SK-N-SH treated with all-trans-retinoic acid at 6 μM for 48 hours (cell line): ENCODE data around the gene RANBP1.

Experiments used
- BACH2 ChIP-seq: fragments of 250-450 bp; sonication (Bioruptor Pico); IDR thresholded peaks from 2 replicates; pipeline ENCODE4 v1.9.0; 2021; ENCODE audit warnings: mild to moderate bottlenecking, borderline replicate concordance
- ZFP3 ChIP-seq: fragments of 250-450 bp; sonication (Bioruptor Pico); IDR thresholded peaks from 2 replicates; pipeline ENCODE4 v1.5.0; 2020; ENCODE audit warnings: mild to moderate bottlenecking, moderate library complexity
- TF ChIP-seq, protein P1 (sequence below): fragments of 250-450 bp; sonication (Bioruptor Pico); IDR thresholded peaks from 2 replicates; pipeline ENCODE4 v1.5.1; 2021; ENCODE audit warnings: mild to moderate bottlenecking, moderate library complexity
- TF ChIP-seq, protein P2 (sequence below): fragments of 250-450 bp; sonication (Bioruptor Pico); IDR thresholded peaks from 2 replicates; pipeline ENCODE4 v1.8.0; 2020; ENCODE audit warnings: mild to moderate bottlenecking, moderate library complexity, borderline replicate concordance
- TF ChIP-seq, protein P3 (sequence below): fragments of 250-450 bp; sonication (Bioruptor Pico); IDR thresholded peaks from 2 replicates; pipeline ENCODE4 v1.5.0; 2020; ENCODE audit warnings: mild to moderate bottlenecking, moderate library complexity

DNA sequence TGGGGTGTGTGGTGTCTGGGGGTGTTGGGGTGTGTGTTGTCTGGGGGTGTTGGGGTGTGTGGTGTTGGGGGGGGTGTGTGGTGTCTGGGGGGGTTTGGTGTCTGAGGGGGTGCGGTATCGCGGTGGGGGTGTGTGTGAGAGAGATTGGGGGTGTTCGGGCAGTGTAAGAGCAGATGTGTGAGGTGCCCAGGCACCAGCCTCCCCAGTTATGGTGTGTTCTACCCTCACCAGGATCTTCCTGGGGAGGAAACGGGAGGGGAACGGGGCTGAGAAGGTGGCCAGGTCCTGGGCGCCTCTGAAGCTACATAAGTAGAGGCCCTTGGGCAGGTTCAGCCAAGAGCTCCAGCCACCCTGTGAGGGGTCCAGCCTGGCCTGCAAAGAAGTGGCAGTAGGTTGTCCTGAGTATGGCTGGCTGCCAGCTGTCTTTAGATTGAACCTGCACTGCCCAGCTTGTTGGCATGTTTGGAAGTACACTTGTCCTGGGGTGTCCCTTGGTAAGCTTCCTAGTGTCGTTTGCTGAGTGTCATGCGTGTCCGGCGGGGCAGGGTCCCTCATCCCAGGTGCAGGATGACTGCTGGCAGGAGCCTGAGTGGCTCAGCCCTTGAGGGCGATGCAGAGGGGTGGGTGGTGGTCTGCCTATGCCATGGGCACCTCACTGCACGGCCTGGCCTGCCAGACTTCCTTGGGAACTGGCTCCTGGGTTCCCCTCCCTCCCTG, 7.6 kb downstream of the RANBP1 start:
- TF ChIP-seq, protein P1, sequence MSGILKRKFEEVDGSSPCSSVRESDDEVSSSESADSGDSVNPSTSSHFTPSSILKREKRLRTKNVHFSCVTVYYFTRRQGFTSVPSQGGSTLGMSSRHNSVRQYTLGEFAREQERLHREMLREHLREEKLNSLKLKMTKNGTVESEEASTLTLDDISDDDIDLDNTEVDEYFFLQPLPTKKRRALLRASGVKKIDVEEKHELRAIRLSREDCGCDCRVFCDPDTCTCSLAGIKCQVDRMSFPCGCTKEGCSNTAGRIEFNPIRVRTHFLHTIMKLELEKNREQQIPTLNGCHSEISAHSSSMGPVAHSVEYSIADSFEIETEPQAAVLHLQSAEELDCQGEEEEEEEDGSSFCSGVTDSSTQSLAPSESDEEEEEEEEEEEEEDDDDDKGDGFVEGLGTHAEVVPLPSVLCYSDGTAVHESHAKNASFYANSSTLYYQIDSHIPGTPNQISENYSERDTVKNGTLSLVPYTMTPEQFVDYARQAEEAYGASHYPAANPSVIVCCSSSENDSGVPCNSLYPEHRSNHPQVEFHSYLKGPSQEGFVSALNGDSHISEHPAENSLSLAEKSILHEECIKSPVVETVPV, result no peak
- TF ChIP-seq, protein P2, sequence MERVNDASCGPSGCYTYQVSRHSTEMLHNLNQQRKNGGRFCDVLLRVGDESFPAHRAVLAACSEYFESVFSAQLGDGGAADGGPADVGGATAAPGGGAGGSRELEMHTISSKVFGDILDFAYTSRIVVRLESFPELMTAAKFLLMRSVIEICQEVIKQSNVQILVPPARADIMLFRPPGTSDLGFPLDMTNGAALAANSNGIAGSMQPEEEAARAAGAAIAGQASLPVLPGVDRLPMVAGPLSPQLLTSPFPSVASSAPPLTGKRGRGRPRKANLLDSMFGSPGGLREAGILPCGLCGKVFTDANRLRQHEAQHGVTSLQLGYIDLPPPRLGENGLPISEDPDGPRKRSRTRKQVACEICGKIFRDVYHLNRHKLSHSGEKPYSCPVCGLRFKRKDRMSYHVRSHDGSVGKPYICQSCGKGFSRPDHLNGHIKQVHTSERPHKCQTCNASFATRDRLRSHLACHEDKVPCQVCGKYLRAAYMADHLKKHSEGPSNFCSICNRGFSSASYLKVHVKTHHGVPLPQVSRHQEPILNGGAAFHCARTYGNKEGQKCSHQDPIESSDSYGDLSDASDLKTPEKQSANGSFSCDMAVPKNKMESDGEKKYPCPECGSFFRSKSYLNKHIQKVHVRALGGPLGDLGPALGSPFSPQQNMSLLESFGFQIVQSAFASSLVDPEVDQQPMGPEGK, result no peak
- TF ChIP-seq BACH2 (no peak), ZFP3 (CRISPR knock-in tag) (no peak)
- TF ChIP-seq, protein P3, sequence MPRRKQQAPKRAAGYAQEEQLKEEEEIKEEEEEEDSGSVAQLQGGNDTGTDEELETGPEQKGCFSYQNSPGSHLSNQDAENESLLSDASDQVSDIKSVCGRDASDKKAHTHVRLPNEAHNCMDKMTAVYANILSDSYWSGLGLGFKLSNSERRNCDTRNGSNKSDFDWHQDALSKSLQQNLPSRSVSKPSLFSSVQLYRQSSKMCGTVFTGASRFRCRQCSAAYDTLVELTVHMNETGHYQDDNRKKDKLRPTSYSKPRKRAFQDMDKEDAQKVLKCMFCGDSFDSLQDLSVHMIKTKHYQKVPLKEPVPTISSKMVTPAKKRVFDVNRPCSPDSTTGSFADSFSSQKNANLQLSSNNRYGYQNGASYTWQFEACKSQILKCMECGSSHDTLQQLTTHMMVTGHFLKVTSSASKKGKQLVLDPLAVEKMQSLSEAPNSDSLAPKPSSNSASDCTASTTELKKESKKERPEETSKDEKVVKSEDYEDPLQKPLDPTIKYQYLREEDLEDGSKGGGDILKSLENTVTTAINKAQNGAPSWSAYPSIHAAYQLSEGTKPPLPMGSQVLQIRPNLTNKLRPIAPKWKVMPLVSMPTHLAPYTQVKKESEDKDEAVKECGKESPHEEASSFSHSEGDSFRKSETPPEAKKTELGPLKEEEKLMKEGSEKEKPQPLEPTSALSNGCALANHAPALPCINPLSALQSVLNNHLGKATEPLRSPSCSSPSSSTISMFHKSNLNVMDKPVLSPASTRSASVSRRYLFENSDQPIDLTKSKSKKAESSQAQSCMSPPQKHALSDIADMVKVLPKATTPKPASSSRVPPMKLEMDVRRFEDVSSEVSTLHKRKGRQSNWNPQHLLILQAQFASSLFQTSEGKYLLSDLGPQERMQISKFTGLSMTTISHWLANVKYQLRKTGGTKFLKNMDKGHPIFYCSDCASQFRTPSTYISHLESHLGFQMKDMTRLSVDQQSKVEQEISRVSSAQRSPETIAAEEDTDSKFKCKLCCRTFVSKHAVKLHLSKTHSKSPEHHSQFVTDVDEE (CRISPR knock-in tag), result no peak
